Stimulated activated CD4-positive, alpha-beta T cell treated with anti-CD3 and anti-CD28 coated beads, Interleukin-15, amount 100 ng/mL, for 1 hour (primary cell): Measurements from ENCODE around the gene FOXA1.

Source experiments
- DNase-seq, 2 donors: peaks; one replicate each; pipeline ENCODE4 v3.0.0-alpha.2; 2020; ENCODE audit warnings: low read depth in 1 of 2, low spot score in 1 of 2

The FOXA1 gene

GRCh38 chr14:37594971-37595808 is at the start of gene FOXA1, which contains the start of gene TTC6:
Gene FOXA1, minus strand, starts transcription at chr14:37595249. Its CDS starts 277 bp downstream, at chr14:37594972.
Gene TTC6, plus strand, starts transcription at chr14:37595629. Its CDS starts 26,436 bp downstream, at chr14:37622065.
- DNase-seq = no peak

GRCh38 chr14:37643701-37644100 is 48.7 kb upstream of the FOXA1 start:
- no peak for DNase-seq

DNA sequence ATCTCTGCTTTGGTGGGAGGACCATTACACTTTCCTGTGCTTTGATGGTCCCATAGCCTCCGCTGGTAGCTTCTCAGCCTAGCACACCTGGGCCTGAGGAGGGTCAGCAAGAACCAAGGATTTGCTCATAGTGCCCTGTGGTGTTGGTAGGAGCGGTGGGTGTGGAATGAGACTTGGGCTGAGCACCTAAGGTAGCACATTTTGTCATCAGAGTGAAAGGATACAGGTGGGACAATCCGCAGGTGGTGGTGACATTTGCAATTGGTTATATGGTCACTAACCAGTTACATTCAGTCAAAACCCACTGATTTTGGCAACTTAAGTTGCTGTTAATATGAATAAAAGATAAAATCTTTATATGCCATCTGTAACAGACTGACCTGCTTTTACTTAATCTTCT is 47.1 kb upstream of the FOXA1 start:
- DNase-seq = no peak

DNA sequence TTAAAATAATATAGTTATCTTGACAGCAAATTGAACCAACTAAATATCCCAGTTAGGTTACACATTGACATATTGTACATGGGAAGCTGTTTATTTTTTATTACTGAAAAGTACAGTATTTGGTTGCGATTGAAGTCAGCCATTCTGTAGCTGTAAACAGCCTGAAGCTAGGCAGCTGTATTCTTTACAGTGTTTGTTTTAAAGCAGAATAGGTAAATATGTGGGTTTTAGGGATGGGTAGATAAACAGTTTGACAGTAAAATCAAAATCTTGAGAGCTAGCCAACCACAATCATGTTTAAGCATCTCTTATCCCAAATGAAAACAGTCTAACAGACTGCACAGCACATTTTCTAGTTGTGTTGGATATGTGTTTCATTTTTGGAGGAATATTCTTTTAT is 46.1 kb upstream of the FOXA1 start:
- DNase-seq = no peak

DNA sequence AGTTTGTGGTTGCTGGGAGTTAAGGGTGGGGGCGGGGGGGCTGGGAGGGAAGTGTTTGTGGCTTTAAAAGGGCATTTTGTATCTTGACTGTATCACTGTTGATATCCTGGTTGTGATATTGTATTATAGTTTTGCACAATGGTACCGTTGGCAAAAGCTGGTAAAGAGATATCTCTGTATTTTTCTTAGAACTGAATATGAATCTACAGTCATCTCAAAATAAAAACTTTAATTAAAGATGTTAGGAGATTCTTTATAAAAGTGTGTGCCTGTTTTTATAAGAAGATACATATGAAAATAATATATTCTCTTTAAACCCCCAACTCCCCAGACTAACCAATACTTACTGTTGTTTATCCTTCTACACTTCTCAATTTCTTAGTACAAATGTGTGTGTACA is 43.5 kb upstream of the FOXA1 start:
- no peak for DNase-seq

- no peak for DNase-seq
These were observed 42.3 kb upstream of the FOXA1 start for GRCh38 chr14:37637341-37637740.

DNA sequence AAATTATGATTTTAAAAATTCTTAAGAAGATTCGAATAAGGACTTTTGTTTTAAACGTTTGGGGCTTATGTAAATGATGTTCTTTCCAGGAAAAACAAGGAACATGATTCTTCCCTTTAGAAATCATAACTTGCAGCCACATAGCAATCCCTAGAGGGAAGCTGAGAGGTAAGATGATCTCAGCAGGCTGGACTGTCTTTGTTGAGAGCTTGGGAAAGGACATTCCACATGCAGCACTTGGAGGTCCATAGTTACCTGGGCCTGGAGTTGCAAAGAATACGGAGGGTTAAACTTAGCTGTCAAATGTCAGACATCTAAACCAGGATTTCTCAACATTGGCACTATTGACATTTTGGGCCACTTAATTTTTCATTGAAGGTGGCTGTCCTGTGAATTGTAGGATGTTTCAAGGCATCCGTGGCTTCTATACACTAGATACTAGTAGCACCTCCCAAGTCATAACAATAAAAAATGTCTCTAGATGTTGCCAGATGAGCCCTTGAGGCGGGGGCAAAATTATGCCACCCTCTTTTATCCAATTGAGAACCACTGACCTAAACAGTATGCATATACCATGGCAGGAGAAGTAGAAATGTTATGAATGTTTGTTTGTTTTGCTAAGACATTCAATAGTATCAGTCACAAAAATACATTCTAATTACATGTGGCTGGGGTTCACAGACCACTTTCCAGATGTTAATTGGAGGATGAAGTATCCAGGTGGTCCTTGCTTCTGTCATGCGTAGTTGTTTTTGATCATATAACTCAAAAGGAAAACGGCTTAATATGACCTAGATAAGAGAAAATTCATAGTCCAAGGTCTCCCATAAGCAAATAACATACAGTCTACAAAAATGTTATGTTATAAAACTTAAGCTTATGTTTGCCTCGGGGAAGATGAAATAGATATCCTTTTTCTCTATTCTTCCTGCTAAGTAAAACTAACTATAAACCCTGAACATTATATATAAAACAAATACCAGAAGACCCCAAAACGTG is 30.8 kb upstream of the FOXA1 start:
- no peak for DNase-seq

- no peak for DNase-seq
These were observed 28.9 kb upstream of the FOXA1 start for GRCh38 chr14:37623971-37624370.

- no peak for DNase-seq
These were observed 28.4 kb upstream of the FOXA1 start for GRCh38 chr14:37623426-37623951.

GRCh38 chr14:37622231-37622923 is 27.3 kb upstream of the FOXA1 start:
- DNase-seq = no peak

DNA sequence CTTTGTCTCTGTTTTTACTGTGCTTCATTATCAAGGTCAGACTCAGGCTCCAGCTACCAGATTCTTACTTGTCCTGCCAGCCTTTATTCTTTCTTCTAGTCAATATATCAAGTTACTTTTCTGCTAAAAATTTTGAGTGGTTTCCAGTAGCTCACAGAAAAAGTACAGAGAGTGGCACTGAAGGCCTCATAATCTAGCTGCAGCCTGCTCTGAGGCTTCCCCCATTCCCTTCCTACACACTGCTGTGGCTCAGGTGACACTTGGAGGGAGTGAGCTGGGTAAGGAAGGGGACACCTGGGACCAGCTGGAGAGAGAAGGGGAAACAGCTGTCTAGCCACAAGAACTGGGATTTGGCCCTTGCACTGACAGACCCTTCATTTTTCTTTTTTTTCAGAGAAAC is 25.8 kb upstream of the FOXA1 start:
- DNase-seq = no peak

- DNase-seq = no peak
These were observed 23.5 kb upstream of the FOXA1 start for GRCh38 chr14:37618498-37619028.

- DNase-seq = no peak
These were observed 22.9 kb upstream of the FOXA1 start for GRCh38 chr14:37617864-37618365.

DNA sequence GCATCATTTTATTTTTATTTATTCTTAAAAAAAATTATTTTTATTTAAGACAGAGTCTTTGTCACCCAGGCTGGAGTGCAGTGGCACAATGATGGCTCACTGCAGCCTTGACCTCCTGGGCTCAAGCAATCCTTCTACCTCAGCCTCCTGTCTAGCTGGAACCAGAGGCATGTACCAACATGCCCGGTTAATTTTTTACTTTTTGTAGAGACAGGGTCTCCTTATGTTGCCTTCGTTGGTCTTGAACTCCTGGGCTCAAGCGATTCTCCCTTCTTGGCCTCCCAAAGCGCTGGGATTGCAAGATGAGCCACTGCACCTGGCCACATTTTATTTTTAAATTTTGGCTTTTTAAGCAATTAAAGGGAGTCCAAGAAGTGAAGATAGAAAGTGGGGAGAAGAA is 21.8 kb upstream of the FOXA1 start:
- no peak for DNase-seq

- no peak for DNase-seq
These were observed 20.7 kb upstream of the FOXA1 start for GRCh38 chr14:37615582-37616289.

DNA sequence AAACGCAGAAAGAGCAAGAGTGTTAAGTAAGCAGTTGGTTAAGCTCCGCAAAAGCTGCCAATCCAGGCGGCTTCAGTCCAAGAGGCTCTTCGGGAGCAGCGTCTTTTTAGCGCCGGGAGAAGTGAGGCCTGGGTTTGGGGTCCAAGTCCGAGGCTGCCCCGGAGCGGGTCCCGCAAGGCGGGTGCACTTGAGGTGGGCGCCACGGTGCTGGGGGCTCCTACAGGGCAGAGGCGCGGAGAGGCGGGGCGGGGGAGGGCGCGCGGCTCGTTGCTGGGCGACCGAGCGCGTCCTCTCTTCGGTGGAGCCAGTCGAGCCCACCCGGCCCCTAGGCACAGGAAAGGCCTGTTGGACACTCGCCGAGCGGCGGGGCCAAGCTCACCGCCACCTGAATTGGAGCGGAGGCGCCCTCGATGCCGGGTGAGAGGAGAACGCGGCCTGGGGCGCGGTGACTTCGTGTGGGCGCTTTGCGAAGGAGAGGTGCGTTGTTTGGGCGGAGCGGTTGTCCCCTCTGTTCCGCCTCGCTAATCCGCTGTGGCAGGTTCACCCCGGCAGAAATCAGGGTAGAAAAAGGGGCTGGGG is 16.0 kb upstream of the FOXA1 start:
- no peak for DNase-seq

GRCh38 chr14:37608649-37609048 is 13.6 kb upstream of the FOXA1 start:
- no peak for DNase-seq

GRCh38 chr14:37606678-37607077 is 11.6 kb upstream of the FOXA1 start:
- DNase-seq = no peak

DNA sequence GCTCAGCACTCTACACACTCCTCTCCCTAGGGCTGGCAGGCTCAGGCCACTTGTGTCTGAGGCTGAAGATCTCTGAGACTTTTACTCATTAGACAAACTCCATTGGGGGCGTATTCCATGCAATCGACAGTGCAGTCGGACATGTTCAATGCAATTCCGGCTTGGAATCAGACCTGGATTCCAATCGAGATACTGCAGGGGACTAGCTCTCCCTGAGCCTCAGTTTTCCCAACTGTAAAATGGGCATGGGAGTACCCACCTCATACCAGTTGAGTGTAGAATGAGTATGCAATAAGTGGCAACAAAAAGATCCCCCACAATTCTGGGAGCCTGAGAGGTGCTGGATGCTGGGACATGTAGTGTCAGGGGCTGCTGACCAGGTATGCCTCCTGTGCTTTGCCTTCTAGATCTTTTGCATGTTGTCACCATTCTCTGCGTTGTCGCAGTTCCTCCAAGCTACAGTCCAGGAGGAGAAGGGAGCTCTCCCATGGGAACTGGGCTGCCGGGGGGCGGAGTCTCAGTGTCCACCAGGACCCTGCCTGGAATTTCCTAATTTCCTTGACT is 8.7 kb upstream of the FOXA1 start:
- DNase-seq = no peak
